Measurements from ENCODE around the gene BRME1.

BRME1 gene

GRCh38 chr19:13883516-13884064 is 22.3 kb downstream of the BRME1 start:
- H3K4me3 Mint-ChIP-seq = no peak overlapping the region
- no peak overlapping the region for H3K27ac Mint-ChIP-seq
- H3K27me3 Mint-ChIP-seq = no peaks in the 10 kb centered on the region
- no peak for ATAC-seq
- peaks cover 82% of the 10 kb centered on the region for H3K4me1 Mint-ChIP-seq
- DNase-seq = no peak
- no peaks in the 10 kb centered on the region for H3K9me3 Mint-ChIP-seq

- peak overlapping the region in 1 of 2 donors; percentile 76 for H3K27ac Mint-ChIP-seq
- H3K4me1 Mint-ChIP-seq = peaks cover 82% of the 10 kb centered on the region
- no peak for DNase-seq
- no peak for ATAC-seq
- no peaks in the 10 kb centered on the region for H3K27me3 Mint-ChIP-seq
- H3K4me3 Mint-ChIP-seq = no peak overlapping the region
- H3K9me3 Mint-ChIP-seq = no peaks in the 10 kb centered on the region
These were observed 23.1 kb downstream of the BRME1 start for GRCh38 chr19:13882836-13883235.

- no peak for ATAC-seq
- Mint-ChIP-seq H3K9me3 (no peaks in the 10 kb centered on the region), H3K4me1 (peaks cover 80% of the 10 kb centered on the region), H3K4me3 (peak overlapping the region; percentile 69 to 76), H3K27ac (peak overlapping the region; percentile 43 to 76), H3K27me3 (no peaks in the 10 kb centered on the region)
- DNase-seq = no peak
These were observed 23.5 kb downstream of the BRME1 start for GRCh38 chr19:13882419-13882795.

GRCh38 chr19:13881692-13882418 is 24.1 kb downstream of the BRME1 start:
- peaks cover 74% of the 10 kb centered on the region for H3K4me1 Mint-ChIP-seq
- H3K27ac Mint-ChIP-seq = peak overlapping the region; percentile 43 to 76
- ATAC-seq (peak; percentile 41), DNase-seq (peak; percentile 39 to 56)
- no peaks in the 10 kb centered on the region for H3K9me3 Mint-ChIP-seq
- H3K27me3 Mint-ChIP-seq = no peaks in the 10 kb centered on the region
- H3K4me3 Mint-ChIP-seq = peak overlapping the region; percentile 69 to 76

GRCh38 chr19:13881251-13881691 is 24.6 kb downstream of the BRME1 start:
- Mint-ChIP-seq H3K4me1 (peaks cover 68% of the 10 kb centered on the region), H3K27me3 (no peaks in the 10 kb centered on the region), H3K9me3 (no peaks in the 10 kb centered on the region), H3K4me3 (peak overlapping the region; percentile 69 to 76), H3K27ac (peak overlapping the region in 1 of 2 donors; percentile 49)
- DNase-seq (no peak), ATAC-seq (no peak)

GRCh38 chr19:13880059-13881043 is 25.6 kb downstream of the BRME1 start:
- ATAC-seq (peak; percentile 91), DNase-seq (peak; percentile 98 to 99)
- Mint-ChIP-seq H3K4me1 (peaks cover 59% of the 10 kb centered on the region), H3K27me3 (no peaks in the 10 kb centered on the region), H3K9me3 (no peaks in the 10 kb centered on the region), H3K4me3 (peak overlapping the region; percentile 61 to 76), H3K27ac (peak overlapping the region in 1 of 2 donors; percentile 86)

GRCh38 chr19:13877303-13877702 is 28.6 kb downstream of the BRME1 start:
- no peak for ATAC-seq
- H3K27me3 Mint-ChIP-seq = peaks cover 15% of the 10 kb centered on the region
- peaks cover 41% of the 10 kb centered on the region for H3K4me1 Mint-ChIP-seq

GRCh38 chr19:13876834-13877233 is 29.1 kb downstream of the BRME1 start, which contains the start of gene NANOS3:
Gene NANOS3 (plus strand): TSS chr19:13877134. CDS start chr19:13877249, 115 bp downstream.
- H3K9me3 Mint-ChIP-seq = no peaks in the 10 kb centered on the region

More at GRCh38 chr19:13877303-13877702, 28.6 kb downstream of the BRME1 start:
- Mint-ChIP-seq H3K4me3 (no peak overlapping the region), H3K27ac (no peak overlapping the region), H3K9me3 (no peaks in the 10 kb centered on the region)
- DNase-seq = no peak

GRCh38 chr19:13875824-13876223 is 30.1 kb downstream of the BRME1 start:
- Mint-ChIP-seq H3K27ac (no peak overlapping the region), H3K4me3 (no peak overlapping the region), H3K9me3 (no peaks in the 10 kb centered on the region), H3K27me3 (peaks cover 24% of the 10 kb centered on the region), H3K4me1 (peaks cover 41% of the 10 kb centered on the region)
- ATAC-seq = no peak
- DNase-seq = no peak

More at GRCh38 chr19:13876834-13877233, 29.1 kb downstream of the BRME1 start, which contains the start of gene NANOS3:
- no peak within 1 kb of the TSS for H3K4me3 Mint-ChIP-seq
- H3K4me1 Mint-ChIP-seq = peaks cover 41% of the 10 kb centered on the region
- peak within 1 kb of the TSS in 1 of 2 donors; percentile 27 for H3K27ac Mint-ChIP-seq
- no peak for ATAC-seq
- H3K27me3 Mint-ChIP-seq = peaks cover 17% of the 10 kb centered on the region
- DNase-seq = no peak

GRCh38 chr19:13873834-13874515 is 31.9 kb downstream of the BRME1 start:
- H3K9me3 Mint-ChIP-seq = no peaks in the 10 kb centered on the region
- ATAC-seq = peak; percentile 31
- no peak for DNase-seq
- no peak overlapping the region for H3K4me3 Mint-ChIP-seq
- H3K4me1 Mint-ChIP-seq = peaks cover 35% of the 10 kb centered on the region
- H3K27ac Mint-ChIP-seq = no peak overlapping the region
- H3K27me3 Mint-ChIP-seq = peaks cover 42% of the 10 kb centered on the region

GRCh38 chr19:13872695-13873389 is 33.1 kb downstream of the BRME1 start:
- H3K4me3 Mint-ChIP-seq = peak overlapping the region; percentile 79 to 87
- ATAC-seq = peak; percentile 71
- peaks cover 46% of the 10 kb centered on the region for H3K27me3 Mint-ChIP-seq
- H3K4me1 Mint-ChIP-seq = peaks cover 45% of the 10 kb centered on the region
- H3K27ac Mint-ChIP-seq = peak overlapping the region in 1 of 2 donors; percentile 40
- peak in 1 of 2 donors; percentile 38 for DNase-seq
- no peaks in the 10 kb centered on the region for H3K9me3 Mint-ChIP-seq

- DNase-seq = no peak
- ATAC-seq = no peak
- Mint-ChIP-seq H3K27ac (no peak overlapping the region), H3K4me3 (peak overlapping the region; percentile 79 to 87), H3K9me3 (no peaks in the 10 kb centered on the region), H3K27me3 (peaks cover 51% of the 10 kb centered on the region), H3K4me1 (peaks cover 45% of the 10 kb centered on the region)
These were observed 33.6 kb downstream of the BRME1 start for GRCh38 chr19:13872339-13872694.

- Mint-ChIP-seq H3K9me3 (no peaks in the 10 kb centered on the region), H3K27me3 (peaks cover 65% of the 10 kb centered on the region), H3K4me3 (no peak overlapping the region), H3K27ac (no peak overlapping the region), H3K4me1 (peaks cover 55% of the 10 kb centered on the region)
- no peak for DNase-seq
- no peak for ATAC-seq
These were observed 35.0 kb downstream of the BRME1 start for GRCh38 chr19:13870873-13871272.

GRCh38 chr19:13869281-13869680 is 36.6 kb downstream of the BRME1 start:
- H3K4me1 Mint-ChIP-seq = peaks cover 61% of the 10 kb centered on the region
- no peak overlapping the region for H3K27ac Mint-ChIP-seq
- peaks cover 67% of the 10 kb centered on the region for H3K27me3 Mint-ChIP-seq
- no peak for DNase-seq
- ATAC-seq = no peak
- no peak overlapping the region for H3K4me3 Mint-ChIP-seq
- no peaks in the 10 kb centered on the region for H3K9me3 Mint-ChIP-seq
